ENCODE data around the gene FAM111A. TPM values are rescaled to one million over a fixed set of nuclear protein-coding genes. Genes with fewer than 3 reads are reported as not detected.

The FAM111A gene
- total and polyA plus RNA-seq, 7 donors = 0.91 to 5.2 (median 3.1) TPM

- WGBS, 3 donors = 34 to 53% (median 39%) methylated on average over 4 of the region's 4 CpGs
- Histone ChIP-seq H3K4me1 (no peaks in the 10 kb centered on the region), H3K27me3 (ENCODE audit: insufficient read depth in 3 of 3, low read length in 2 of 3) (peaks cover 0 to 20% (median 3%) of the 10 kb centered on the region in 3 donors), H3K9me3 (no peaks in the 10 kb centered on the region), H3K4me3 (no peak overlapping the region), H3K27ac (no peak overlapping the region), H3K36me3 (ENCODE audit: insufficient read depth in 1 of 2, low read depth in 1 of 2) (no peaks in the 10 kb centered on the region)
- DNase-seq (no peak), ATAC-seq (no peak)
- TF ChIP-seq CTCF (IDR thresholded peaks at IDR 0.05) = no peak
- intact Hi-C loops (cut with DNase I) = no loop called here
These were observed 47.3 kb downstream of the FAM111A start for GRCh38 chr11:59189986-59190385.

DNA sequence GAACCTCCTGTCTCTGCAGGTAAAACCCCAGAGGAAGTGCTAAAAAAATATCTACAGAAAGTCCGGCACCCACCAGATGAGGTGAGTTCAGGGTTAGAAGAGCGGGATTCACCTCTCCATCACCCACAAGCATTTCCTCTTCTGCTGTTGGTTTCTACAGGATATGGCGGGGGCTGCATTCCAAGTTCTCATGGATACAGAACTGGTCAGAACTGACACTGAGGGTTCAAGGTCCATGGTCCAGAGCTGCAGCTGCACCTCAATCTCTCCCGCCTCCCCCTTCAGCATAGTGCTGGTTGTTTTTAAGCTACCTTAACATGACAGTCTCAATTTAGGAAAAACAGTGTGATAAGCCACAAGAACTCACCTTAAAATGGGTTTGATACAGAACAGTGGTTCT lies 48.4 kb downstream of the FAM111A start:
- no peak overlapping the region for H3K27ac ChIP-seq
- peaks cover 0 to 2% of the 10 kb centered on the region in 2 donors for H3K36me3 ChIP-seq (ENCODE audit: insufficient read depth in 1 of 2, low read depth in 1 of 2)
- ATAC-seq (no peak), DNase-seq (no peak)
- intact Hi-C loops (cut with DNase I) = no loop called here
- H3K9me3 ChIP-seq = no peaks in the 10 kb centered on the region
- no peak for TF ChIP-seq CTCF (IDR thresholded peaks at IDR 0.05)
- H3K27me3 ChIP-seq (ENCODE audit: insufficient read depth in 3 of 3, low read length in 2 of 3) = peaks cover 0 to 20% (median 5%) of the 10 kb centered on the region in 3 donors
- 78 to 87% (median 80%) methylated on average over 4 of the region's 4 CpGs for whole genome bisulfite sequencing, 3 donors
- H3K4me1 ChIP-seq = no peaks in the 10 kb centered on the region
- H3K4me3 ChIP-seq = no peak overlapping the region

DNA sequence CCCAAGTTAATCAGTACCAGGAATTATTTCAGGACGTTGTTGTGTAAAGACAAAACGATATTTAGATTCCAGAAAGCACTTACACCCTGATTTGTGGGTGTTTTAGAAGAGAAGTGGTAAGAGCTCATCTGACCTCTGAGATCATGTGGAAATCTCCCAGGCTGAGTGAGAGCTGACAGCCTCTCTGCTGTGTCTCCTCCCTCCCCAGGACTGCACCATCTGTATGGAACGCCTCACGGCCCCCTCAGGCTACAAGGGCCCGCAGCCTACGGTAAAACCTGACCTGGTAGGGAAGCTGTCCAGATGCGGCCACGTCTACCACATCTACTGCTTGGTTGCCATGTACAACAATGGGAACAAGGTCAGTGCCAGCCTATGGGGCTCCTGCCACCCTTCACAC lies 49.2 kb downstream of the FAM111A start:
- ATAC-seq = no peak
- no peaks in the 10 kb centered on the region for H3K4me1 ChIP-seq
- H3K27ac ChIP-seq = no peak overlapping the region
- no peaks in the 10 kb centered on the region for H3K9me3 ChIP-seq
- intact Hi-C loops (cut with DNase I) = no loop called here
- H3K4me3 ChIP-seq = no peak overlapping the region
- peaks cover 0 to 18% (median 5%) of the 10 kb centered on the region in 3 donors for H3K27me3 ChIP-seq (ENCODE audit: insufficient read depth in 3 of 3, low read length in 2 of 3)
- no peak for TF ChIP-seq CTCF (IDR thresholded peaks at IDR 0.05)
- no peak for DNase-seq
- 84 to 86% (median 84%) methylated on average over 8 of the region's 8 CpGs for WGBS, 3 donors
- H3K36me3 ChIP-seq (ENCODE audit: insufficient read depth in 1 of 2, low read depth in 1 of 2) = peaks cover 0 to 2% of the 10 kb centered on the region in 2 donors

GRCh38 chr11:59192446-59193020 lies 49.9 kb downstream of the FAM111A start:
- Histone ChIP-seq H3K9me3 (no peaks in the 10 kb centered on the region), H3K27ac (no peak overlapping the region), H3K4me3 (no peak overlapping the region), H3K4me1 (no peaks in the 10 kb centered on the region), H3K27me3 (ENCODE audit: insufficient read depth in 3 of 3, low read length in 2 of 3) (peaks cover 0 to 12% (median 4%) of the 10 kb centered on the region in 3 donors), H3K36me3 (ENCODE audit: insufficient read depth in 1 of 2, low read depth in 1 of 2) (peaks cover 0 to 2% of the 10 kb centered on the region in 2 donors)
- 87 to 91% (median 87%) methylated on average over 4 of the region's 4 CpGs for WGBS, 3 donors
- TF ChIP-seq CTCF (IDR thresholded peaks at IDR 0.05) = no peak
- DNase-seq (no peak), ATAC-seq (no peak)
- intact Hi-C loops (cut with DNase I) = no loop called here

- Histone ChIP-seq H3K4me1 (no peaks in the 10 kb centered on the region), H3K9me3 (no peaks in the 10 kb centered on the region), H3K27ac (no peak overlapping the region), H3K4me3 (no peak overlapping the region), H3K27me3 (ENCODE audit: insufficient read depth in 3 of 3, low read length in 2 of 3) (peaks cover 0 to 3% (median 2%) of the 10 kb centered on the region in 3 donors), H3K36me3 (ENCODE audit: insufficient read depth in 1 of 2, low read depth in 1 of 2) (peaks cover 0 to 2% of the 10 kb centered on the region in 2 donors)
- no peak for TF ChIP-seq CTCF (IDR thresholded peaks at IDR 0.05)
- ATAC-seq = no peak
- intact Hi-C loops (cut with DNase I) = no loop called here
- 50 to 72% (median 50%) methylated on average over 10 of the region's 10 CpGs for WGBS, 3 donors
- no peak for DNase-seq
These were observed 51.0 kb downstream of the FAM111A start for GRCh38 chr11:59193587-59194130.

All from psoas muscle (tissue), 8 donors.